HepG2 (cell line): Measurements from ENCODE around the gene TM7SF3. TPM values are rescaled to one million over a fixed set of nuclear protein-coding genes. Genes with fewer than 3 reads are reported as not detected.

Experiments
- ATAC-seq: fragments of 200-7000 bp; cut with Tn5 transposase; 3 replicates; pipeline ENCODE4 v1.9.1; 2020; ENCODE audit warnings: mild to moderate bottlenecking, moderate library complexity
- BruUV-seq: library from RNA; stranded (reverse); fragments of 400-500 nt; replicated peaks from 2 replicates; lab custom pipeline; 2021; lab: Mats Ljungman, UMichigan
- CTCF ChIA-PET: fragments of 300-600 bp; formaldehyde crosslinking; extraction: SDS; loops from one replicate; lab custom pipeline; 2021; ENCODE audit warnings: low total read pairs, inconsistent platforms, low intra/inter-chr PET ratio; lab: Yijun Ruan, JAX
- POLR2A ChIA-PET: fragments of 350-600 bp; sonication (Branson Sonifier 250); formaldehyde crosslinking; loops from one replicate; lab custom pipeline; 2020; ENCODE audit warnings: antibody characterized with exemption, inconsistent platforms; lab: Yijun Ruan, JAX
- DNase-seq: peaks from one replicate; pipeline ENCODE4 v3.0.0-alpha.2; 2015; ENCODE audit warnings: low spot score
- FAIRE-seq: peaks from 3 replicates; lab custom pipeline; 2011; peaks lifted over from hg19 to GRCh38; lab: Jason Lieb, UNC
- H2AFZ ChIP-seq: one replicate; pipeline ENCODE4 v1.6.1; 2011; ENCODE audit warnings: low read length, inconsistent platforms
- H3K27ac ChIP-seq: fragments of 300-600 bp; 3 replicates; pipeline ENCODE4 v1.8.0; 2011; ENCODE audit warnings: mixed run types, mild to moderate bottlenecking, mixed read lengths, low read length, inconsistent platforms; ENCODE audit not compliant: insufficient read depth; ENCODE audit errors: extremely low read length
- H3K27me3 ChIP-seq, 2 experiments: fragments of 200-600 bp in 1 of 2; 2 replicates in 1 of 2; 3 replicates in 1 of 2; pipeline versions ENCODE4 v1.6.0 to v1.8.0; 2011; ENCODE audit warnings: low read length in 2 of 2, mild to moderate bottlenecking in 2 of 2, moderate library complexity in 2 of 2, inconsistent platforms in 1 of 2; ENCODE audit not compliant: insufficient read depth in 2 of 2, control insufficient read depth in 1 of 2
- H3K36me3 ChIP-seq, 2 experiments: fragments of 200-600 bp in 1 of 2; replicated peaks in 1 of 2; 2 replicates in 1 of 2; 3 replicates in 1 of 2; pipeline versions ENCODE4 v1.5.1 to v1.8.0; 2011; ENCODE audit warnings: low read length in 2 of 2, inconsistent platforms in 1 of 2; ENCODE audit not compliant: insufficient read depth in 2 of 2, control insufficient read depth in 1 of 2
- H3K4me1 ChIP-seq: 2 replicates; pipeline ENCODE4 v1.5.1; 2012; ENCODE audit warnings: low read length, inconsistent platforms; ENCODE audit not compliant: insufficient read depth
- H3K4me2 ChIP-seq: 2 replicates; pipeline ENCODE4 v1.6.0; 2011; ENCODE audit warnings: low read depth, low read length, inconsistent platforms
- H3K4me3 ChIP-seq, 3 experiments: fragments of 200-600 bp in 1 of 3; sonication (generic), shearing (Covaris generic) in 1 of 3; replicated peaks in 1 of 3; 2 replicates each; pipeline ENCODE4 v1.5.1; 2011 to 2016; ENCODE audit warnings: low read length in 3 of 3, inconsistent platforms in 2 of 3, low read depth in 2 of 3, mild to moderate bottlenecking in 2 of 3, control low read depth in 1 of 3, mixed read lengths in 1 of 3; ENCODE audit not compliant: insufficient read depth in 1 of 3
- H3K79me2 ChIP-seq: one replicate; pipeline ENCODE4 v1.6.1; 2011; ENCODE audit warnings: low read length, inconsistent platforms; ENCODE audit not compliant: insufficient read depth
- H3K9ac ChIP-seq: 2 replicates; pipeline ENCODE4 v1.6.0; 2011; ENCODE audit warnings: mild to moderate bottlenecking, low read depth, low read length, inconsistent platforms; ENCODE audit not compliant: insufficient read depth
- H3K9me3 ChIP-seq: 2 replicates; pipeline ENCODE4 v1.5.1; 2012; ENCODE audit warnings: mild to moderate bottlenecking, low read length
- H4K20me1 ChIP-seq: 2 replicates; pipeline ENCODE4 v1.6.0; 2011; ENCODE audit warnings: inconsistent platforms, mild to moderate bottlenecking, low read length, moderate library complexity; ENCODE audit not compliant: insufficient read depth
- ARNTL ChIP-seq: sonication (generic); formaldehyde crosslinking; IDR thresholded peaks from 2 replicates; pipeline ENCODE4 v1.4.0; 2020; ENCODE audit warnings: mild to moderate bottlenecking, missing genetic modification reagents
- BRF2 ChIP-seq: sonication (generic); formaldehyde crosslinking; IDR thresholded peaks from 2 replicates; pipeline ENCODE4 v1.8.1; 2022; ENCODE audit warnings: mild to moderate bottlenecking, missing genetic modification reagents
- CC2D1A ChIP-seq: sonication (generic); formaldehyde crosslinking; IDR thresholded peaks from 2 replicates; pipeline ENCODE4 v1.8.1; 2023; ENCODE audit warnings: mild to moderate bottlenecking, missing genetic modification reagents
- ELF1 ChIP-seq: sonication (generic); formaldehyde crosslinking; IDR thresholded peaks from 2 replicates; pipeline ENCODE4 v1.4.0; 2020; ENCODE audit warnings: missing genetic modification reagents
- HDAC6 ChIP-seq: fragments of 200-600 bp; sonication (generic); IDR thresholded peaks from 2 replicates; pipeline ENCODE4 v1.7.0; 2017; ENCODE audit warnings: mild to moderate bottlenecking, antibody characterized with exemption, low read length, low read depth
- NFIB ChIP-seq: sonication (generic); formaldehyde crosslinking; IDR thresholded peaks from 2 replicates; pipeline ENCODE4 v1.9.0; 2021; ENCODE audit warnings: missing genetic modification reagents, mild to moderate bottlenecking, borderline replicate concordance
- RFX3 ChIP-seq: IDR thresholded peaks from 2 replicates; pipeline ENCODE4 v1.6.1; 2016; ENCODE audit warnings: missing biosample characterization, missing genetic modification reagents
- ZBTB2 ChIP-seq: sonication (generic); formaldehyde crosslinking; IDR thresholded peaks from 2 replicates; pipeline ENCODE4 v1.8.0; 2022; ENCODE audit warnings: low read depth, missing genetic modification reagents
- ZBTB8A ChIP-seq: sonication (generic); formaldehyde crosslinking; IDR thresholded peaks from 2 replicates; pipeline ENCODE4 v1.4.0; 2020; ENCODE audit warnings: mild to moderate bottlenecking, low read depth, missing genetic modification reagents, borderline replicate concordance
- ZFP36L1 ChIP-seq: sonication (generic); formaldehyde crosslinking; IDR thresholded peaks from 2 replicates; pipeline ENCODE4 v1.8.0; 2022; ENCODE audit warnings: mild to moderate bottlenecking, missing genetic modification reagents, moderate library complexity
- ZFP36L2 ChIP-seq: sonication (generic); formaldehyde crosslinking; IDR thresholded peaks from 2 replicates; pipeline ENCODE4 v1.4.0; 2020; ENCODE audit warnings: missing genetic modification reagents
- ZMAT3 ChIP-seq: sonication (generic); formaldehyde crosslinking; conservative IDR thresholded peaks from 2 replicates; pipeline ENCODE4 v1.7.0; 2021; ENCODE audit warnings: missing genetic modification reagents
- ZNF292 ChIP-seq: sonication (generic); formaldehyde crosslinking; IDR thresholded peaks from 2 replicates; pipeline ENCODE4 v1.8.1; 2022; ENCODE audit warnings: mild to moderate bottlenecking, low read depth, missing genetic modification reagents, borderline replicate concordance
- ZNF317 ChIP-seq: sonication (generic); formaldehyde crosslinking; IDR thresholded peaks from 2 replicates; pipeline ENCODE4 v1.5.0; 2020; ENCODE audit warnings: mild to moderate bottlenecking, missing genetic modification reagents
- ZNF543 ChIP-seq: sonication (generic); formaldehyde crosslinking; IDR thresholded peaks from 2 replicates; pipeline ENCODE4 v1.4.0; 2020; ENCODE audit warnings: mild to moderate bottlenecking, missing genetic modification reagents
- ZNF577 ChIP-seq: sonication (generic); formaldehyde crosslinking; IDR thresholded peaks from 2 replicates; pipeline ENCODE4 v1.4.0; 2020; ENCODE audit warnings: mild to moderate bottlenecking, low read depth, missing genetic modification reagents, borderline replicate concordance
- ZNF782 ChIP-seq: sonication (generic); formaldehyde crosslinking; IDR thresholded peaks from 2 replicates; pipeline ENCODE4 v1.4.0; 2020; ENCODE audit warnings: missing genetic modification reagents, mild to moderate bottlenecking, borderline replicate concordance
- WGBS: methylation state at CpG from one replicate; pipeline ENCODE4 v1.1.6; 2017; ENCODE audit warnings: low lambda C conversion rate; 5-methylcytosine and 5-hydroxymethylcytosine counted together
- in situ Hi-C: cut with HindIII; loops from 2 replicates; pipeline ENCODE4 v1.10.0; 2017; ENCODE audit warnings: low pct_unique_long_range_greater_than_20kb; ENCODE audit not compliant: extremely low pct_ligation_motif_present
- intact Hi-C: fragments of 100-400 bp; cut with micrococcal nuclease; formaldehyde crosslinking; loops from one replicate; pipeline ENCODE4 v1.10.0; 2022; ENCODE audit not compliant: unreplicated experiment
- polyA plus RNA-seq, 8 experiments: library from polyadenylated mRNA; depleted of rRNA in 3 of 8; stranded (reverse) in 7 of 8; unstranded in 1 of 8; fragments of >200 nt; fragmentation: Illumina TruSeq in 4 of 8; extraction: Trizol in 4 of 8; gene quantifications; 2 replicates each; pipeline versions ENCODE4 v1.2.1 to v1.2.3, GENCODE V29; 2011 to 2016; ENCODE audit warnings: low read depth in 4 of 8, missing spikeins in 1 of 8, mixed read lengths in 1 of 8; ENCODE audit not compliant: insufficient read depth in 1 of 8
- total RNA-seq, 5 experiments: library from RNA; depleted of rRNA; stranded (reverse); fragments of >200 nt; fragmentation: Illumina TruSeq; extraction: Trizol; gene quantifications; 2 replicates each; pipeline ENCODE4 v1.2.3, GENCODE V29; 2016; ENCODE audit warnings: low read depth in 1 of 5

Gene TM7SF3
- total and polyA plus RNA-seq, 2 of the 13 experiments (the other 11 are each of a cell fraction or from before 2014, with no cell fraction given) = 116 to 142 TPM

- 89% methylated on average over 2 of the region's 2 CpGs for WGBS
- Histone ChIP-seq H3K4me1 (no peaks in the 10 kb centered on the region), H3K27me3 (no peaks in the 10 kb centered on the region), H3K9ac (no peak overlapping the region), H3K79me2 (no peaks in the 10 kb centered on the region), H3K4me2 (no peak overlapping the region), H2AFZ (no peak overlapping the region), H4K20me1 (no peaks in the 10 kb centered on the region), H3K36me3 (peaks cover 8 to 29% of the 10 kb centered on the region in 2 experiments), H3K4me3 (no peak overlapping the region), H3K9me3 (no peaks in the 10 kb centered on the region), H3K27ac (no peak overlapping the region)
- ChIA-PET CTCF (no interaction called here), POLR2A (no interaction called here)
- BruUV-seq = TSS peak; percentile 45
- ATAC-seq (no peak), DNase-seq (no peak), FAIRE-seq (no peak)
- TF ChIP-seq ZFP36L1 (CRISPR knock-in tag) (no peak), ARNTL (CRISPR knock-in tag) (no peak), ZBTB8A (no peak), ZNF292 (CRISPR knock-in tag) (no peak), NFIB (CRISPR knock-in tag) (no peak), ZNF782 (CRISPR knock-in tag) (no peak), BRF2 (no peak)
- in situ Hi-C loops (no loop called here), intact Hi-C loops (no loop called here)
These were observed 42.2 kb downstream of the TM7SF3 start for GRCh38 chr12:26971963-26972362.

- intact Hi-C loops (no loop called here), in situ Hi-C loops (no loop called here)
- 100% methylated on average over 2 of the region's 2 CpGs for WGBS
- H3K27ac ChIP-seq = no peak overlapping the region
- DNase-seq (no peak), ATAC-seq (no peak), FAIRE-seq (no peak)
- CTCF ChIA-PET = no interaction called here
- no peak overlapping the region for H3K4me3 ChIP-seq
- BruUV-seq = no TSS peak
- H3K9ac ChIP-seq = no peak overlapping the region
- H4K20me1 ChIP-seq = no peaks in the 10 kb centered on the region
- no peaks in the 10 kb centered on the region for H3K79me2 ChIP-seq
- POLR2A ChIA-PET = no interaction called here
- no peaks in the 10 kb centered on the region for H3K4me1 ChIP-seq
- no peak overlapping the region for H3K4me2 ChIP-seq
- no peaks in the 10 kb centered on the region for H3K9me3 ChIP-seq
- no peaks in the 10 kb centered on the region for H3K27me3 ChIP-seq
- no peak overlapping the region for H2AFZ ChIP-seq
- peaks cover 2 to 26% of the 10 kb centered on the region in 2 experiments; a peak in 4 of 5 replicates for H3K36me3 ChIP-seq
- TF ChIP-seq ZNF317 (CRISPR knock-in tag) (no peak), ZMAT3 (CRISPR knock-in tag) (no peak), HDAC6 (no peak), ZFP36L2 (CRISPR knock-in tag) (no peak), CC2D1A (CRISPR knock-in tag) (no peak), ZNF577 (no peak), ZBTB2 (CRISPR knock-in tag) (no peak), ZNF543 (CRISPR knock-in tag) (no peak), ELF1 (CRISPR knock-in tag) (no peak), RFX3 (CRISPR knock-in tag) (no peak)
These were observed 44.0 kb downstream of the TM7SF3 start for GRCh38 chr12:26970136-26970535.
